HG03354 (cell line): ENCODE data around the gene FGF12.

Experiments used
- ATAC-seq: cut with Tn5 transposase; IDR thresholded peaks from one replicate; pipeline ENCODE4 v1.9.1; 2021; ENCODE audit warnings: mild to moderate bottlenecking; ENCODE audit not compliant: unreplicated experiment, poor library complexity, severe bottlenecking

FGF12 gene

GRCh38 chr3:192239956-192240355 lies 487.4 kb downstream of the FGF12 start:
- no peak for ATAC-seq

GRCh38 chr3:192237992-192238608 lies 489.2 kb downstream of the FGF12 start:
- no peak for ATAC-seq

- ATAC-seq, result no peak
These were observed 497.5 kb downstream of the FGF12 start for GRCh38 chr3:192229866-192230265.

GRCh38 chr3:192224634-192225155 lies 502.6 kb downstream of the FGF12 start:
- no peak for ATAC-seq

- no peak for ATAC-seq
These were observed 503.5 kb downstream of the FGF12 start for GRCh38 chr3:192223815-192224214.

- ATAC-seq, result no peak
These were observed 506.4 kb downstream of the FGF12 start for GRCh38 chr3:192220915-192221314.

GRCh38 chr3:192219926-192220325 lies 507.4 kb downstream of the FGF12 start:
- no peak for ATAC-seq

- no peak for ATAC-seq
These were observed 511.3 kb downstream of the FGF12 start for GRCh38 chr3:192216067-192216466.

GRCh38 chr3:192212979-192213378 lies 514.4 kb downstream of the FGF12 start:
- no peak for ATAC-seq

- ATAC-seq, result no peak
These were observed 515.0 kb downstream of the FGF12 start for GRCh38 chr3:192212335-192212734.

GRCh38 chr3:192207651-192208050 lies 519.7 kb downstream of the FGF12 start:
- no peak for ATAC-seq

- no peak for ATAC-seq
These were observed 520.1 kb downstream of the FGF12 start for GRCh38 chr3:192207239-192207638.

GRCh38 chr3:192194085-192194484 lies 533.3 kb downstream of the FGF12 start:
- no peak for ATAC-seq

- peak; percentile 97 for ATAC-seq
These were observed 539.0 kb downstream of the FGF12 start for GRCh38 chr3:192188218-192188835.

GRCh38 chr3:192187485-192188051 lies 539.8 kb downstream of the FGF12 start:
- no peak for ATAC-seq

GRCh38 chr3:192186498-192186897 lies 540.8 kb downstream of the FGF12 start:
- no peak for ATAC-seq

- no peak for ATAC-seq
These were observed 541.3 kb downstream of the FGF12 start for GRCh38 chr3:192186045-192186444.

- ATAC-seq, result no peak
These were observed 544.2 kb downstream of the FGF12 start for GRCh38 chr3:192183109-192183508.

GRCh38 chr3:192181151-192181550 lies 546.2 kb downstream of the FGF12 start:
- no peak for ATAC-seq

- ATAC-seq, result no peak
These were observed 550.0 kb downstream of the FGF12 start for GRCh38 chr3:192177383-192177782.

- no peak for ATAC-seq
These were observed 553.1 kb downstream of the FGF12 start for GRCh38 chr3:192174283-192174682.
